Right atrium auricular region (tissue), 2 donors: Measurements from ENCODE around the gene SEPSECS. TPM values are rescaled to one million over a fixed set of nuclear protein-coding genes. Genes with fewer than 3 reads are reported as not detected.

Experiments
- DNase-seq: peaks from one replicate; pipeline ENCODE4 v3.0.0-alpha.2; 2019; ENCODE audit warnings: low spot score
- H3K27ac ChIP-seq, 2 donors: fragments of 200-600 bp; sonication (generic); 1 replicate in 1 of 2; 2 replicates in 1 of 2; pipeline ENCODE4 v1.5.1; 2016 to 2019
- H3K27me3 ChIP-seq, 2 donors: fragments of 200-600 bp; sonication (generic); one replicate each; pipeline versions ENCODE4 v1.5.1 to v1.6.0; 2017 to 2019
- H3K36me3 ChIP-seq: fragments of 200-600 bp; sonication (generic); one replicate; pipeline ENCODE4 v1.5.1; 2016
- H3K4me1 ChIP-seq, 2 donors: fragments of 200-600 bp; sonication (generic); one replicate each; pipeline versions ENCODE4 v1.5.1 to v1.6.0; 2017 to 2019
- H3K4me3 ChIP-seq, 2 donors: fragments of 200-600 bp; sonication (generic); 1 replicate in 1 of 2; 2 replicates in 1 of 2; pipeline ENCODE4 v1.5.1; 2017 to 2019; ENCODE audit warnings: mild to moderate bottlenecking in 1 of 2, moderate library complexity in 1 of 2
- H3K9me3 ChIP-seq, 2 donors: fragments of 200-600 bp; sonication (generic); one replicate each; pipeline ENCODE4 v1.5.1; 2019
- total RNA-seq, 2 donors: library from RNA; depleted of rRNA; stranded (reverse); fragments of >200 nt; gene quantifications; one replicate each; pipeline ENCODE4 v1.1.0, GENCODE V29; 2016
- TF ChIP-seq, protein P1 (sequence below), 2 donors: fragments of 200-600 bp; sonication (generic); IDR thresholded peaks; one replicate each; pipeline ENCODE4 v1.5.1; 2019; ENCODE audit warnings: antibody characterized with exemption in 2 of 2

SEPSECS gene
- total RNA-seq, 2 donors from 2014 or later = 2.4 to 3.9 TPM

DNA sequence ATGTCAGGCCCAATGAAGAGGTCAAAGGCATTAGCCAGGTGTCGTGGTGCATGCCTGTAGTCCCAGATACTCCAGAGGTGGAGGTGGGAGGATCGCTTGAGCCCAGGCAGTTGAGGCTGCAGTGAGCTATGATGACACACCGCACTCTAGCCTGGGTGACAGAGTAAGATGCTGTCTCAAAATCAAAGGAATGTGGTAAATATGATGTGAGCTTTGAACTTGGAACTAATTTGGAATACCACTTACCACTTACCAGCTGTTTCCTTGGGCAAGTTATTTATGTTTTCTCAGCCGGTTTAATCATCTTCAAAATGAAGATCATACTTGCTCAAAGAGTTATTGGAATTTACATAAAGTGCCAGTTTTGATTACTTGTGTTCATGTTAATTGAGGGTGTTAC is 23.8 kb upstream of the SEPSECS start:
- Histone ChIP-seq H3K4me1 (no peaks in the 10 kb centered on the region), H3K4me3 (no peak overlapping the region), H3K27ac (no peak overlapping the region), H3K27me3 (no peaks in the 10 kb centered on the region), H3K36me3 (no peaks in the 10 kb centered on the region), H3K9me3 (no peaks in the 10 kb centered on the region)
- TF ChIP-seq, protein P1, sequence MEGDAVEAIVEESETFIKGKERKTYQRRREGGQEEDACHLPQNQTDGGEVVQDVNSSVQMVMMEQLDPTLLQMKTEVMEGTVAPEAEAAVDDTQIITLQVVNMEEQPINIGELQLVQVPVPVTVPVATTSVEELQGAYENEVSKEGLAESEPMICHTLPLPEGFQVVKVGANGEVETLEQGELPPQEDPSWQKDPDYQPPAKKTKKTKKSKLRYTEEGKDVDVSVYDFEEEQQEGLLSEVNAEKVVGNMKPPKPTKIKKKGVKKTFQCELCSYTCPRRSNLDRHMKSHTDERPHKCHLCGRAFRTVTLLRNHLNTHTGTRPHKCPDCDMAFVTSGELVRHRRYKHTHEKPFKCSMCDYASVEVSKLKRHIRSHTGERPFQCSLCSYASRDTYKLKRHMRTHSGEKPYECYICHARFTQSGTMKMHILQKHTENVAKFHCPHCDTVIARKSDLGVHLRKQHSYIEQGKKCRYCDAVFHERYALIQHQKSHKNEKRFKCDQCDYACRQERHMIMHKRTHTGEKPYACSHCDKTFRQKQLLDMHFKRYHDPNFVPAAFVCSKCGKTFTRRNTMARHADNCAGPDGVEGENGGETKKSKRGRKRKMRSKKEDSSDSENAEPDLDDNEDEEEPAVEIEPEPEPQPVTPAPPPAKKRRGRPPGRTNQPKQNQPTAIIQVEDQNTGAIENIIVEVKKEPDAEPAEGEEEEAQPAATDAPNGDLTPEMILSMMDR (IDR thresholded peaks at IDR 0.05) = no peak
- DNase-seq = no peak

DNA sequence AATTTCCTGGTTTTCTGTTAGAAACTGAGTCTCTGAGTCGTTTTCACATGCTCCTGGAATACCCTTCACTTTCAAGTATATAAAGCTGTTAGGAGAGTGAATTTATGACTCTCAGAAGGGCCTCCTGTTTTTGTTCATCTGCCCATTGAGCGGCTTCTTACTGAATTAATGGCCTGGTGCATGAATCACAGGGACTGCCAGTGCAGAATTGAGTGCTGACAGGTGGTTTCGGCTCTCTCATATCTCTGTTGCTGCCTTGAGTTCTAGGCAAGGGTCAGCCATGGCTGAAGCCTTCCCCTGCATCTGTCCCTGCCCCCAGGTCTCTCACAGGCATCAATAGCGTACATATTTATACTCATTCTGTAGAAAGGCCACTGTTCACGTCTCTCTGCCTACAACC is 22.7 kb upstream of the SEPSECS start:
- H3K9me3 ChIP-seq = no peaks in the 10 kb centered on the region
- no peaks in the 10 kb centered on the region for H3K27me3 ChIP-seq
- TF ChIP-seq, protein P1 (IDR thresholded peaks at IDR 0.05) = no peak
- no peak overlapping the region for H3K27ac ChIP-seq
- no peaks in the 10 kb centered on the region for H3K4me1 ChIP-seq
- no peak overlapping the region for H3K4me3 ChIP-seq
- DNase-seq = no peak
- no peaks in the 10 kb centered on the region for H3K36me3 ChIP-seq

DNA sequence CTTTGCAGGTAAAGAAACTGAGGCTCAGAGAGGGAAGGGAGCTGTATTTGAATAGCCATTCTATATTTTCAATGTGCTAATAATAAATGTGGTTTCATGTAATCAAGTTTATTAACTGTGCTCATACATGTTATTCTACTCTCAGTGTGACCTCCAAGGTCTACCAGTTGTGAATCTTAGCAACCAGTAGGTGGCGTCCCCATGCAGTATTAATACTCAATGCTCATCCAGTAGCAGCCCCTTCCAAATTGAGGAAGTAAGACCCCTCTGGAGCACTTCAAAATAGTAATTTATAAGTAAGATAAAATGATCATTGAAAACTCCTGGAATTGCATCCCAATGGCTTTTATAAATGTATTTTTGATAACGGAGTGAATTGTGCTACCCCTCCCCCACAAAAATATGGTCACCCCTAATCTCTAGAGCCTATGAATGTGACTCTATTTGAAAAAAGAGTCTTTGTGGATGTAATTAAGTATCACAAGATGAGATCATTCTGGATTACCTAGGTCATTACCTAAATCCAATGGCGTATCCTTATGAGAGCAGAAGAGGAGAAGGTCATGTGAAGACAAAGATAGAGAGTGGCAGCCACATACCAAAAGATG is 20.4 kb upstream of the SEPSECS start:
- Histone ChIP-seq H3K4me3 (no peak overlapping the region), H3K4me1 (no peaks in the 10 kb centered on the region), H3K36me3 (no peaks in the 10 kb centered on the region), H3K9me3 (no peaks in the 10 kb centered on the region), H3K27ac (no peak overlapping the region), H3K27me3 (no peaks in the 10 kb centered on the region)
- no peak for DNase-seq
- TF ChIP-seq, protein P1 (IDR thresholded peaks at IDR 0.05) = peak; percentile 13 to 65

DNA sequence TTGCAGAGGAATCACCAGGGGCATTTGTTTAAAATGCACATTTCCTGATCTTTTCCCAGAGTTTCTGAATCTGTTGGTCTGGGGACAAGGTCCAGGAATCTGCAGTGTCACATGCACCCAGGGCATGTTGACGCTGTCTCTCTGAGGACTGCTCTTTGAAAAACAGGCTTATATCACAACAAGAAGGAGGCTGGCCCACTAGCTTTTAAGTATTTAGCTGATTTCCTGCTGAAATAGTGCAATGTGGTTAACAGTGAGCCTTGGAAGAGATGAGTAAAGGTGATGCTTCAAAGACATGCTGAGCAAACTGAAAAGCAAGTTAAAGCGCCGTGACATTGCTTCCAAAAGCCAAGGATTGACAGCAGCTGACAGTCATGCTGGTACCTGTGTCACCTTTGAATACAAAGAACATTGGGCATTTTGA is 18.6 kb upstream of the SEPSECS start:
- Histone ChIP-seq H3K4me3 (no peak overlapping the region), H3K4me1 (peaks cover 0 to 10% of the 10 kb centered on the region in 2 donors), H3K36me3 (no peaks in the 10 kb centered on the region), H3K27ac (no peak overlapping the region), H3K9me3 (no peaks in the 10 kb centered on the region), H3K27me3 (no peaks in the 10 kb centered on the region)
- TF ChIP-seq, protein P1 (IDR thresholded peaks at IDR 0.05) = no peak
- DNase-seq = no peak

- DNase-seq = no peak
- TF ChIP-seq, protein P1 (IDR thresholded peaks at IDR 0.05) = no peak
- H3K27ac ChIP-seq = no peak overlapping the region
- H3K4me1 ChIP-seq = peaks cover 0 to 25% of the 10 kb centered on the region in 2 donors
- H3K27me3 ChIP-seq = no peaks in the 10 kb centered on the region
- H3K4me3 ChIP-seq = no peak overlapping the region
- H3K36me3 ChIP-seq = no peaks in the 10 kb centered on the region
- H3K9me3 ChIP-seq = no peaks in the 10 kb centered on the region
Observed at GRCh38 chr4:25177147-25177546, 16.9 kb upstream of the SEPSECS start.

GRCh38 chr4:25174674-25175073 is 14.4 kb upstream of the SEPSECS start:
- H3K27me3 ChIP-seq = no peaks in the 10 kb centered on the region

More at GRCh38 chr4:25174674-25175073, 14.4 kb upstream of the SEPSECS start:
- H3K27ac ChIP-seq = peak overlapping the region in 1 of 2 donors; percentile 81
- no peak for DNase-seq
- no peaks in the 10 kb centered on the region for H3K9me3 ChIP-seq
- TF ChIP-seq, protein P1 (IDR thresholded peaks at IDR 0.05) = no peak
- peaks cover 0 to 36% of the 10 kb centered on the region in 2 donors for H3K4me1 ChIP-seq
- H3K36me3 ChIP-seq = no peaks in the 10 kb centered on the region
- no peak overlapping the region for H3K4me3 ChIP-seq
